Dendritic cell treated with granulocyte-macrophage colony-stimulating factor and Interleukin-4, amounts not matched to agents 40 ng/mL and 50 ng/mL, for 4 days (primary cell): ENCODE measurements around the gene CAMK2D.

Experiments
- H3K27ac Mint-ChIP-seq: one replicate; pipeline ENCODE4 v1.8.0; 2022; ENCODE audit warnings: mild to moderate bottlenecking, mixed read lengths
- H3K27me3 Mint-ChIP-seq: one replicate; pipeline ENCODE4 v1.8.0; 2022; ENCODE audit warnings: mild to moderate bottlenecking, mixed read lengths
- H3K36me3 Mint-ChIP-seq: one replicate; pipeline ENCODE4 v1.8.0; 2022; ENCODE audit warnings: low read depth, mixed read lengths
- H3K4me1 Mint-ChIP-seq: one replicate; pipeline ENCODE4 v1.8.0; 2022; ENCODE audit warnings: low read depth, mixed read lengths
- H3K4me3 Mint-ChIP-seq: one replicate; pipeline ENCODE4 v1.8.0; 2022; ENCODE audit warnings: mild to moderate bottlenecking, moderate library complexity, mixed read lengths
- H3K9me3 Mint-ChIP-seq: one replicate; pipeline ENCODE4 v1.8.0; 2022; ENCODE audit warnings: mixed read lengths
- intact Hi-C: fragments of 100-400 bp; cut with micrococcal nuclease; formaldehyde crosslinking; loops from one replicate; pipeline ENCODE4 v1.15.0; 2022

Gene CAMK2D

DNA sequence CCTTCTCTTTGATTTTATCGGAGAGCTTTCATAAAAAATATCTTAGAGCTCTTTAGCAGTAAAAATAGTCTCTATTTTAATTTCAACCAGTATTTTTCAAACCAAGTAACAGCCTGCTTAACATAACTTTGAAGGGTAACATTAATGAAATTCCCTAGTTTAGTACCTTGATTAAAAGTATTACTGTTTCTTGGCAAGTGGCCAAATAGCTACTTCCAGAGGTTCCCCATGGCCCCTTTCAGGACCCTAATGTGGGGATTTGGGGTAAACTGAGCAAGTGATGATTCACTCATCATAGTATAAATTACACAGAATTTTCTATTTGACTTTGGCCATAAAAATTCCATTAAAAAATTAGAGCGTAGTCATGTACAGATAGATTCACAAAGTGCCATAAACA is 211.0 kb downstream of the CAMK2D start:
- Mint-ChIP-seq H3K27ac (no peak overlapping the region), H3K4me1 (no peaks in the 10 kb centered on the region), H3K27me3 (peaks cover 3% of the 10 kb centered on the region), H3K9me3 (no peaks in the 10 kb centered on the region), H3K4me3 (no peak overlapping the region), H3K36me3 (peaks cover 5% of the 10 kb centered on the region)
- intact Hi-C loops = loop anchor here (2.0 kb wide), 1 partner anchor 210 kb away; the partner anchor contains the start of gene CAMK2D

DNA sequence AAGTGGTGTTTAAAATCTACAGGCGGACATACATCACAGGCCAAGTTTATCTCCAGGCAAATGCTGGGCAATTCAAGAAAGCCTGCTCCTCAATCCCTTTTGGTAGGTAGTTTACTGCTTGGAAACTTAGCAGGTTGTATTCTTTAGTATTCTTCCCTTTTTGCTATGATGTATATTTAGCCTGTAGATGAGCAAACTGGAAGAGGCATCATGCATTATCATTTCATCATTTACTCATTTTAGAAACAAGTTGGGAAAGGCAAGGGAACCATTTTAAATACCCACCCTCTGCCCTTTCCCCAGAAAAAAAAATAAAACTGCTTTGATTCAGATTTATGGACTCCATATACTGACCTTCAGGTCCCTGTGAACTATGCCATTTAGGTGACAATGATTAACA is 213.2 kb downstream of the CAMK2D start:
- Mint-ChIP-seq H3K9me3 (no peaks in the 10 kb centered on the region), H3K36me3 (peaks cover 5% of the 10 kb centered on the region), H3K27me3 (no peaks in the 10 kb centered on the region), H3K27ac (no peak overlapping the region), H3K4me1 (no peaks in the 10 kb centered on the region), H3K4me3 (no peak overlapping the region)
- intact Hi-C loops = loop anchor here (10.0 kb wide), 1 partner anchor 154 kb away; no protein-coding TSS in a partner anchor

DNA sequence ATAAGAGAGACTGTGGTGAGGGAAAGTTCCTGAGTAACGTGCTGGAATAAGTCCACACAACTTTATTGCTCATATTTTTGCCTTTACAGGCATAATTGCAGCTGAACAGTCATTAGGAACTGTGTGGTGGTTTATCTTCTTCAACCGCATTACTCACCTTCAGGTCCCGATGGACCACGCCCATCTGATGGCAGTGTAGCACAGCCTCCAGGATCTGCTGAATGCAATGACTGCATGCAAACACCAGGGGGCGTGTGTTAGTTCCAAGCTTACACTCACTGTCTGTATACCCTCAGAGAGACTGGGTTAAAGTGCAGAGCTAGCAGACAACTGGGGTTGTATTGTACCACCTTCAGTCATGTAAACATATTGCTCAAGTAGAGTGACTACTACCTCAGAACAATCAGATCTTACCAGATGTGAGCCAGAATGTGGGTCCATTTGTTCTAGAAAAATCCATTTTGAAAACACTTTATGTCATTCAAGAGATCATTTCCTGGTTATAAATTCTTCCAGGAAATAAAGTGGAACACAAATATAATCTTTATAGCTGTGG is 214.0 kb downstream of the CAMK2D start:
- Mint-ChIP-seq H3K27me3 (no peaks in the 10 kb centered on the region), H3K4me3 (no peak overlapping the region), H3K27ac (no peak overlapping the region), H3K36me3 (peaks cover 5% of the 10 kb centered on the region), H3K4me1 (no peaks in the 10 kb centered on the region), H3K9me3 (no peaks in the 10 kb centered on the region)
- intact Hi-C loops = loop anchor here (1.0 to 10.0 kb wide), 3 partner anchors 153 to 523 kb away; no protein-coding TSS in a partner anchor

GRCh38 chr4:113541933-113542332 is 219.6 kb downstream of the CAMK2D start:
- Mint-ChIP-seq H3K36me3 (no peaks in the 10 kb centered on the region), H3K27me3 (no peaks in the 10 kb centered on the region), H3K4me3 (no peak overlapping the region), H3K9me3 (no peaks in the 10 kb centered on the region), H3K27ac (no peak overlapping the region), H3K4me1 (no peaks in the 10 kb centered on the region)
- intact Hi-C loops = loop anchor here (10.0 kb wide), 1 partner anchor 147 kb away; no protein-coding TSS in a partner anchor

GRCh38 chr4:113540859-113541258 is 220.7 kb downstream of the CAMK2D start:
- Mint-ChIP-seq H3K4me1 (no peaks in the 10 kb centered on the region), H3K36me3 (peaks cover 6% of the 10 kb centered on the region), H3K4me3 (no peak overlapping the region), H3K27me3 (no peaks in the 10 kb centered on the region), H3K27ac (no peak overlapping the region), H3K9me3 (no peaks in the 10 kb centered on the region)
- intact Hi-C loops = loop anchor here (10.0 kb wide), 1 partner anchor 146 kb away; no protein-coding TSS in a partner anchor

DNA sequence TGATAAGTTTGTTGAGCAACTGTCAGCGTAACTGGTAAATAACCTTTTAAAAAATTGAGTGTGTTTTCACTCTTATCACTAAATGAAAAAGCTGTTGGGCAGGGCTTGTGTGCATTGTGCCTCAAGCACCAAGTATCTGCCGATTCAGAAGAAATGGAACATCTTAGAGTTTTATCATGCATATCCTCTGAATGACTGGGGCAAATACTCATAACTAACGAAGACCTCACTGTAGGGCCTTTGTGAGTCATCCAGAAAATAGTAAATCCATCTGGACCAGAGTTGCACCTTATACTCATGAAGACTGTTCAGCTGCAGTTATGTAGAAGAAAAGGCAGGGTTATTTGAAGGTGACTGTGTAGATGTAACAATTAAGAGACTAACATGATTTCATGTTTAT is 222.1 kb downstream of the CAMK2D start:
- Mint-ChIP-seq H3K27me3 (no peaks in the 10 kb centered on the region), H3K4me1 (no peaks in the 10 kb centered on the region), H3K27ac (no peak overlapping the region), H3K36me3 (peaks cover 6% of the 10 kb centered on the region), H3K9me3 (no peaks in the 10 kb centered on the region), H3K4me3 (no peak overlapping the region)
- intact Hi-C loops = no loop called here

DNA sequence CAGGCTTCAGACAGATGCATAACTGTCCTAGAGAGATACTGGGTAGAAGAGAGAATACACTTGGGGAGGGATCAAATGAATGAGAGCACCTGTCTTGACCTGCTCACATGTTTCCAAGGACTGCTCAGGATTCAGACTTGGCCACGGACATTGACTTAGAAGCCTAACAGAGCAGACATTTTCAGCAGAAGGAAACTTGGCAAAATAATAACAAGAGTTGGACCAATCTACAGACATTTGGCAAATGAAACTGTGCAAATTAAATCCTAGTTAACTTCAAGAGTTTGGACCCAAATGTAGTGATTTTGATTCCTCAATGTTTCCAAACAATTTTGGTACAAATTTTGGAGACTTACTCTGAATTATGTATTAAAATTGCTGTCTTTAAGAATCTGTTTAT is 223.9 kb downstream of the CAMK2D start:
- H3K4me1 Mint-ChIP-seq = no peaks in the 10 kb centered on the region
- H3K27ac Mint-ChIP-seq = no peak overlapping the region
- H3K27me3 Mint-ChIP-seq = no peaks in the 10 kb centered on the region
- no peak overlapping the region for H3K4me3 Mint-ChIP-seq
- no peaks in the 10 kb centered on the region for H3K9me3 Mint-ChIP-seq
- peaks cover 6% of the 10 kb centered on the region for H3K36me3 Mint-ChIP-seq
- intact Hi-C loops = no loop called here

DNA sequence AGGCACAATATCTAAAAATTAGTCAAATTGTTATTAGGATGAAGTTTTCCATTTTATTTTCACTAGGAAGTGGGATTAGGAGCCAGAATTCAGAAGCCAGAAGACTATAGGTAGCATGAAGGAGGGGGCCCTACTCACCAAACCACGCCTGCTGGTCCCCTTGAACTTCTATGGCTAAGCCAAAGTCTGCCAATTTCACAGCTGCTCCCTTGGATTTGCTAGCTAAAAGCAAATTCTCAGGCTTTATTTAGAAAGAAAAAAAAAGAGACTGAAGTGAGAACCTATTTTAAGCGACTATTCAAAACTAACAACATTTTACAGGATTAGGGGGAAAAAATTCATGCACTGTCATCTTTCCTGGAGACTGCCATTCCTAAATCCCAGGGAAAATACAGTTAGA is 224.3 kb downstream of the CAMK2D start:
- Mint-ChIP-seq H3K9me3 (no peaks in the 10 kb centered on the region), H3K27ac (no peak overlapping the region), H3K4me1 (no peaks in the 10 kb centered on the region)

DNA sequence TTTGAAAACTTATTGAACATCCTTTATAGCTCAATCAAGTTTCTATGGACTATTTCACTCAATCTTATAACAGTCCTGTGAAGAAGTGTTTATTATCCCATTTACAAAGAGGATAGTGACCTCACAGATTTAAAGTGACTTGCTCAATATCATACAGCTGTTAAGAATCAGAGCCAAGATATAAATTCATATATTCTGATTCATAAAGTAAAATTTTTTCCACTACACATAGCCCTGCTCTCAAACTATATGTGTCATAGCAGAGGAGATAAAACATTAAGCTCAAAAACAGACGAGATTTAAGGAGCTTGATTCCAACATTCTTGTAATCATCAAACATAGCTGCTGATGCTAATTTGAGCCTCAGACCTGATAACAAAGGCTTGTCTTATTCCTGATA is 226.8 kb downstream of the CAMK2D start:
- intact Hi-C loops = no loop called here
- Mint-ChIP-seq H3K4me1 (no peaks in the 10 kb centered on the region), H3K36me3 (peaks cover 17% of the 10 kb centered on the region)

More for the DNA sequence above, 224.3 kb downstream of the CAMK2D start:
- H3K4me3 Mint-ChIP-seq = no peak overlapping the region
- no peaks in the 10 kb centered on the region for H3K27me3 Mint-ChIP-seq
- H3K36me3 Mint-ChIP-seq = peaks cover 6% of the 10 kb centered on the region
- intact Hi-C loops = no loop called here

GRCh38 chr4:113531572-113531971 is 230.0 kb downstream of the CAMK2D start:
- H3K4me1 Mint-ChIP-seq = no peaks in the 10 kb centered on the region
- no peaks in the 10 kb centered on the region for H3K9me3 Mint-ChIP-seq
- peaks cover 16% of the 10 kb centered on the region for H3K36me3 Mint-ChIP-seq
- intact Hi-C loops = no loop called here
- H3K27me3 Mint-ChIP-seq = no peaks in the 10 kb centered on the region
- H3K4me3 Mint-ChIP-seq = no peak overlapping the region
- H3K27ac Mint-ChIP-seq = no peak overlapping the region

More for the DNA sequence above, 226.8 kb downstream of the CAMK2D start:
- no peaks in the 10 kb centered on the region for H3K9me3 Mint-ChIP-seq
- no peak overlapping the region for H3K27ac Mint-ChIP-seq
- no peak overlapping the region for H3K4me3 Mint-ChIP-seq
- H3K27me3 Mint-ChIP-seq = no peaks in the 10 kb centered on the region

DNA sequence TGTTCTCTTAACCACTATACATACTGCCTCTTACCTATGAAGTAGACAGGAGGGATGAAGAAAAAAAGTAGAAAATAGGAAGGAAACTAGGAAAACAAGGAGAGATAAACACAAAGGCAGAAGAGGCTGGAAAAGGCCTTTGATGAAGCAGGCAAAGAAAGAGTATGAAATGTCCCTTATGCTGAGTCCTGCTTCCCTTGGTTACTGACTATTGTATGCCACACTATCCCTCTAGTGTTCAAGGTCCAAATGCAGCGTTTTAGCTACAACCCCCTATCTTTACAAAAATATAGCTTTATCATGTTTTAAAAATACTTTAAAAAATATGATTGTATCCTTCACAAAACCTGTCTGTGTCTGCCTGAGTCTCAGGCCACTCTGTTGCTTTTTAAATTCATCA is 233.1 kb downstream of the CAMK2D start:
- Mint-ChIP-seq H3K27me3 (no peaks in the 10 kb centered on the region), H3K4me3 (no peak overlapping the region), H3K27ac (no peak overlapping the region), H3K9me3 (no peaks in the 10 kb centered on the region), H3K36me3 (peaks cover 19% of the 10 kb centered on the region), H3K4me1 (no peaks in the 10 kb centered on the region)
- intact Hi-C loops = no loop called here

GRCh38 chr4:113525521-113525920 is 236.0 kb downstream of the CAMK2D start:
- peaks cover 8% of the 10 kb centered on the region for H3K36me3 Mint-ChIP-seq
- no peak overlapping the region for H3K27ac Mint-ChIP-seq

DNA sequence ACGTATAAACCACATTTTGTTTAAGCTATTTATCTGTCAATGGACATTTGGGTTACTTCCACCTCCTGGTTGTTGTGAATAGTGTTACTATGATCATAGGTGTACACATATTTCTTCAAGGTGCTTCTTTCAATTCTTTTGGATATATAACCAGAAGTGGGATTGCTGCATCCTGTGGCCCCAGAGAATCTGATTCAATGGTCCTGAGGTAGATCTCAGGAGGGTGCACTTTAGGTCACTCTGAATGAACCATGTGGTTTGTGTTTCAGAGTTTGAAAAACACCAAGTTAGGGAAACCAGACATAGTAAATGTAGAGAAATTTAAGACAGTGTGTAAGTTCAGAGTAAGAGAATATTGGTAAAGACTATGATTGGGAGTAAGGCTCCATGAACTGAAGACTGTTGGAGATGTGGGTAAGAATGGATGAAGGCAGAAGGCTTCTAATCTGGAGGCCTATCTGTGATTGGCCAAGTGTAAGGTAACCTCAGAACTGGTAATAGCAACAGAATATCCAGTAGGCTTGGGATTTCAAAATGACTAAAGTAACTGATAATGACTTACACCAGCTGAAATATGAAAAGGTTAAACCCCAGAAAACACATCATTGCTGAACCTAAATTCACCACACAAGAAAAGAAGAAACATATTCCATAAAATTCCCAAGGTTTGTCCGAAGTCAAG is 236.9 kb downstream of the CAMK2D start:
- Mint-ChIP-seq H3K9me3 (no peaks in the 10 kb centered on the region), H3K4me3 (no peak overlapping the region), H3K4me1 (no peaks in the 10 kb centered on the region), H3K36me3 (peaks cover 8% of the 10 kb centered on the region), H3K27me3 (no peaks in the 10 kb centered on the region), H3K27ac (no peak overlapping the region)
- intact Hi-C loops = no loop called here

More at GRCh38 chr4:113525521-113525920, 236.0 kb downstream of the CAMK2D start:
- intact Hi-C loops = no loop called here
- Mint-ChIP-seq H3K27me3 (no peaks in the 10 kb centered on the region), H3K4me1 (no peaks in the 10 kb centered on the region), H3K9me3 (no peaks in the 10 kb centered on the region), H3K4me3 (no peak overlapping the region)

- H3K4me1 Mint-ChIP-seq = no peaks in the 10 kb centered on the region
- intact Hi-C loops = no loop called here
- no peak overlapping the region for H3K27ac Mint-ChIP-seq
- H3K4me3 Mint-ChIP-seq = no peak overlapping the region
- no peaks in the 10 kb centered on the region for H3K27me3 Mint-ChIP-seq
- H3K36me3 Mint-ChIP-seq = peaks cover 8% of the 10 kb centered on the region
- no peaks in the 10 kb centered on the region for H3K9me3 Mint-ChIP-seq
These were observed 237.4 kb downstream of the CAMK2D start for GRCh38 chr4:113524096-113524495.
